HUES48 (cell line): ENCODE measurements around the gene KCNV2.

Experiments used
- H3K27ac ChIP-seq: one replicate; pipeline ENCODE4 v1.7.0; 2013; ENCODE audit warnings: low read depth, low read length, inconsistent platforms
- H3K27me3 ChIP-seq: 2 replicates; pipeline ENCODE4 v1.6.1; 2013; ENCODE audit warnings: mild to moderate bottlenecking, low read length; ENCODE audit not compliant: control insufficient read depth, insufficient read depth
- H3K36me3 ChIP-seq: 2 replicates; pipeline ENCODE4 v1.6.1; 2013; ENCODE audit warnings: low read length; ENCODE audit not compliant: control insufficient read depth, insufficient read depth
- H3K4me1 ChIP-seq: 2 replicates; pipeline ENCODE4 v1.6.1; 2013; ENCODE audit warnings: mild to moderate bottlenecking, low read length; ENCODE audit not compliant: control insufficient read depth, insufficient read depth
- H3K4me3 ChIP-seq: 2 replicates; pipeline ENCODE4 v1.5.1; 2013; ENCODE audit warnings: mild to moderate bottlenecking, low read depth, low read length
- H3K9ac ChIP-seq: 2 replicates; pipeline ENCODE4 v1.6.1; 2013; ENCODE audit warnings: mild to moderate bottlenecking, low read depth, low read length, moderate library complexity
- H3K9me3 ChIP-seq: 2 replicates; pipeline ENCODE4 v1.6.1; 2013; ENCODE audit warnings: low read length; ENCODE audit not compliant: control insufficient read depth, insufficient read depth

Gene KCNV2

DNA sequence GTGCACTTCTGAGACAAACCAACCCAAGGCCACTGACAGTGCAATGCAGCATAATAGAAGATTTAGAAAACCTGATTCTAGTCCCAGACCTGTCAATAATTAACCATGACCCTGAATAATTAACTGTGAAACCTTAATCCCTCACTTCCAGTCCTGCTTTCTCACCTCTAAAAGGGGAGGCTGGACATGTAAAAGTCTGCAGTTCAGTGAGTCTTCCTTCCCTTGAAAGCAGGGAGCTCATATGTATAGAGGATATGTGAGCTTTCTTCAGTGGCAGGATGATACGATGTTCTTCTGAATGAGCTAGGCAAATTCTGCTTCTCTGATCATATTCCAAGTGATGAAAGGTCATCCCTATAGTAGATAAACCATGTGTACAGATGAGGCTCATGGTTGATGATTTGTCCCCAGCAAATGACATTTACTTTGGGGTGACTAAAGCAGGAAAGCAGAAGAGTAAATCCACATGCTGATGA lies 2.9 kb downstream of the KCNV2 start:
- Histone ChIP-seq H3K27me3 (no peaks in the 10 kb centered on the region), H3K4me3 (no peak overlapping the region), H3K27ac (no peak overlapping the region), H3K36me3 (no peaks in the 10 kb centered on the region), H3K4me1 (no peaks in the 10 kb centered on the region), H3K9me3 (no peaks in the 10 kb centered on the region), H3K9ac (no peak overlapping the region)

DNA sequence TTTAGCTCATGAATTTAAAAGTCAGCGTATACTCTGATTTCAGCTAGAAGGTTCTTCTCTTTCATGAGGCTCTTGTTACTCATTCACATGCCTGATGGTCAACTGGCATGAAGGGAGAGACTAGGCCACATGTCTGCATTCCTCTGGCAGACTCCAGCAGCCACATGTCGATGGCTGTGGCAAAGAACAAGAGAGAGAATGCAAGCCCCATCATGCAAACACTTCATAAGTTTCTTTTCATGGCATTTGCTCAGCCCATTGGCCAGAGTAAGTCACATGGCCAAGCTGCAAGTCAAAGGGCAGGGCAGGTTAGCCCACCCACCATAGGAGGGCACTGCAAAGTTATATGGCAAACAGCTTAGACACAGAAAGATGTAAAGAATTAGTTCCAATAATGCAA lies 5.4 kb downstream of the KCNV2 start:
- Histone ChIP-seq H3K36me3 (no peaks in the 10 kb centered on the region), H3K9me3 (no peaks in the 10 kb centered on the region), H3K4me3 (no peak overlapping the region), H3K9ac (no peak overlapping the region), H3K4me1 (no peaks in the 10 kb centered on the region), H3K27me3 (no peaks in the 10 kb centered on the region), H3K27ac (no peak overlapping the region)

DNA sequence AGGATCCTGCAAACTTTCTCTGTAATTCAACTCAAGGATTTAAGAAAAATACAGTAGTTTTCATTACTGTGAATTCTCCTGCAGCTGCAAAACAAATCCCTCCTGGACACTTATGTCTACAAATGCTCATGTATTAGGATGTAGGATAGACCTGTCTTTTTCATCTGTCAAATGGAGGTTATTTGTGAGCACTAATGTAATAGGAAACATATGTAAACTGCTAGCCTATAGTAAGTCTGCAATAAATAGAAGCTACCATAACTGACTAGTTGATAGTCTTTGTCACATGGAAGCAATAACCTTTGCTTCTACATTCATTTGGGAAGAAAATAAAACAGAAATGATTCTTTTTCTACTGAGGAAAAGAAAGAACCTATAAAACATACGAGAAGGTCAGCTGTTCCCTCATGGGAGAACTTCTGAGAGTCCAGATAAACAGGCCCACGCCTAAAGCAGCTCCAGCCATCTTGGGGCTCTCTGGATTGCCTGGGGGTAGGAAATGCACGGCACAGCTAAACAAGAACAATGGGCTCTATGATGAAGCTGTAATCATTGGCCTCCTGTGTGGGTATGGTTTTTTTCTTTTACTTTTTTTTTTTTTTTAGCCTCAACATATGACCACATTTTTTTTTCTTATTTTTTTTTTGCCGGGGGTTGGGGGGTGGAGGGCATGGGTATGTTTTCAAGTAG lies 6.2 kb downstream of the KCNV2 start:
- no peak overlapping the region for H3K4me3 ChIP-seq
- no peaks in the 10 kb centered on the region for H3K9me3 ChIP-seq
- no peaks in the 10 kb centered on the region for H3K36me3 ChIP-seq
- peaks cover 7% of the 10 kb centered on the region for H3K4me1 ChIP-seq
- H3K27ac ChIP-seq, result no peak overlapping the region
- no peaks in the 10 kb centered on the region for H3K27me3 ChIP-seq
- no peak overlapping the region for H3K9ac ChIP-seq

DNA sequence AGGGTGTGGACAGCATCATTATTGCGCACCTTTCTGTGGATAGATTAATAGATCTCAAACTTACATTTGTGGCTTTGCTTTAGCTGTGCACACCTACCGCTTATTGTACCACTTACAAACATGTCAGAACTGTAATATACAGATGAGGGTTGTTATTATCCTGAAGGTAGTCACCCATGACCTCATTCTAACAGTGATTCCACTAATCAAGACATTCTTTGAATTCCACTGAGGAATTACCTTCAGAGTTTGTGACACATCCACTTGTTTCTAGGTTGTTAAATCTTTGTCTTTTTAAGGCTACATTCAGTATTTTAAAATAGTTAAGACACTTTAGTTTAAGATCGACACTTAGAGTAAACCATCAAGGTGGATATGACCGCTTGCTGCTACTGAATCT lies 7.8 kb downstream of the KCNV2 start:
- no peaks in the 10 kb centered on the region for H3K9me3 ChIP-seq
- no peak overlapping the region for H3K4me3 ChIP-seq
- H3K4me1 ChIP-seq, result peaks cover 9% of the 10 kb centered on the region
- no peaks in the 10 kb centered on the region for H3K36me3 ChIP-seq
- H3K27me3 ChIP-seq, result no peaks in the 10 kb centered on the region
- no peak overlapping the region for H3K9ac ChIP-seq
- H3K27ac ChIP-seq, result no peak overlapping the region

- Histone ChIP-seq H3K9me3 (no peaks in the 10 kb centered on the region), H3K9ac (no peak overlapping the region), H3K27ac (no peak overlapping the region), H3K4me3 (no peak overlapping the region), H3K27me3 (no peaks in the 10 kb centered on the region), H3K4me1 (peaks cover 9% of the 10 kb centered on the region), H3K36me3 (no peaks in the 10 kb centered on the region)
Observed at GRCh38 chr9:2725898-2726649, 8.8 kb downstream of the KCNV2 start.

DNA sequence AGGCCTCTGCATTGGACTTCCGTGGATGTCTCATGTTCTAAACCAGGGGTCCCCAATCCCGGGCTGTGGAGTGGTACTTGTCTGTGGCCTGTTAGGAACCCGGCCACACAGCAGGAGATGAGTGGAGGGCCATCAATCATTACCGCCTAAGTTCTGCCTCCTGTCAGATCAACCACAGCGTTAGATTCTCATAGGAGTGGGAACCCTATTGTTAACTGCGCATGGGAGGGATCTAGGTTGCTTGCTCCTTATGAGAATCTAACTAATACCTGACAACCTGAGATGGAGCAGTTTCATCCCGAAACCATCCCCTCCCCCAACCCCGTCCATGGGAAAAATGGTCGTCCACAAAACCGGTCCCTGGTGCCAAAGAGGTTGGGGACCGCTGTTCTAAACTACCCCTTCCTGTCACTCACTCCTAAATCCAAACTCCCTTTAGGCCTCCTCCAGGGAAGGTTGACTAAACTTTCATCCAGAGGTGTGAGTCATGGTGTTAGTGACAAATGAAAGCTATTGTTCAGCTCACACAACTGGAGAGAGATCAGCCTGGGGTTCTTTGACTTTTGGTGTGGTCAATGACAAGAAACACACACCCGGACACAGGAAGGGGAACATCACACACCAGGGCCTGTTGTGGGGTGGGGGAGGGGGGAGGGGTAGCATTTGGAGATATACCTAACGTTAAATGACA lies 9.5 kb downstream of the KCNV2 start:
- Histone ChIP-seq H3K4me1 (peaks cover 9% of the 10 kb centered on the region), H3K36me3 (peaks cover 2% of the 10 kb centered on the region; the same call in 1 of the 2 replicates), H3K27me3 (no peaks in the 10 kb centered on the region), H3K27ac (no peak overlapping the region), H3K9me3 (no peaks in the 10 kb centered on the region), H3K9ac (no peak overlapping the region), H3K4me3 (no peak overlapping the region)

- no peak overlapping the region for H3K4me3 ChIP-seq
- no peaks in the 10 kb centered on the region for H3K9me3 ChIP-seq
- peaks cover 6% of the 10 kb centered on the region; the same call in 1 of the 2 replicates for H3K36me3 ChIP-seq
- H3K27ac ChIP-seq, result no peak overlapping the region
- H3K4me1 ChIP-seq, result peaks cover 9% of the 10 kb centered on the region
- no peaks in the 10 kb centered on the region for H3K27me3 ChIP-seq
- H3K9ac ChIP-seq, result no peak overlapping the region
Observed at GRCh38 chr9:2727374-2727773, 10.1 kb downstream of the KCNV2 start.

DNA sequence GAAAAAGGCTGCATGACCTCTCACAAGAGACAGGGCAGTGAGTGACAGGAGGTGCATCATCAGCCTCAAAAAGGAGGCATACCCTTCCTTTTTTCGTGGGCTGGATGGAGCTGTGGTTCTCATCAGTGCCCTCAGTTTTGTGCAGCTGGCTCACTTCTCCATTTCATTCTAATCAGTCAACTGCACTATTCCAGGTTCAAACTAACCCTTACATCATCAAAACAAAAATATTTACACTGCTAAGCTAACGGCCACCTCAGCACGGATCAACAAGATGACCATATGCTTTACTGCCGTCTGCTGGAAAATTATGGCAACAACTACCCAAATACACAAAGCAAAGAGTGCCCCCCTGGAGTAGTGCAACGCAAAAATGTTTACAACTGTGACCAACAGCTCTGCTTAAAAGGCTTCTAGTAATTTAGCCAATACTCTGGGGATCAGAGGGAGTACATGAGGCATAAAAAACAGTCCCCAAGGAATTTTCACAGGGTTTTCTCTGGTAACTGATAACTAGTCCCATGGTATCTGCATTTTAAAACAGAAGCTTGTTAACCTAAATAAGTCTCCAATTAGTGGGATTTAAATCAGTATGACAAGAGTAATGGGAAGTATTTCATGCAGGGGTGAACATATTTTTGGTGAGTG lies 10.8 kb downstream of the KCNV2 start:
- peaks cover 6% of the 10 kb centered on the region; the same call in 1 of the 2 replicates for H3K36me3 ChIP-seq
- no peak overlapping the region for H3K9ac ChIP-seq
- no peak overlapping the region for H3K4me3 ChIP-seq
- H3K27ac ChIP-seq, result peak overlapping the region; percentile 34
- no peaks in the 10 kb centered on the region for H3K27me3 ChIP-seq
- no peaks in the 10 kb centered on the region for H3K9me3 ChIP-seq
- H3K4me1 ChIP-seq, result peaks cover 9% of the 10 kb centered on the region

GRCh38 chr9:2729003-2729402 lies 11.7 kb downstream of the KCNV2 start:
- Histone ChIP-seq H3K27me3 (no peaks in the 10 kb centered on the region), H3K9ac (no peak overlapping the region), H3K27ac (no peak overlapping the region), H3K4me3 (no peak overlapping the region), H3K36me3 (peaks cover 6% of the 10 kb centered on the region; the same call in 1 of the 2 replicates), H3K9me3 (no peaks in the 10 kb centered on the region), H3K4me1 (peaks cover 9% of the 10 kb centered on the region)

GRCh38 chr9:2729721-2730120 lies 12.4 kb downstream of the KCNV2 start:
- no peaks in the 10 kb centered on the region for H3K27me3 ChIP-seq
- no peaks in the 10 kb centered on the region for H3K9me3 ChIP-seq
- no peak overlapping the region for H3K27ac ChIP-seq
- H3K9ac ChIP-seq, result no peak overlapping the region
- H3K36me3 ChIP-seq, result peaks cover 6% of the 10 kb centered on the region; the same call in 1 of the 2 replicates
- no peak overlapping the region for H3K4me3 ChIP-seq
- peaks cover 9% of the 10 kb centered on the region for H3K4me1 ChIP-seq
